H4 (cell line): ENCODE data around the gene COX5B. TPM values are rescaled to one million over a fixed set of nuclear protein-coding genes. Genes with fewer than 3 reads are reported as not detected.
"Not testable (repeated sequence)": the region's sequence is repeated elsewhere in the genome, so short reads cannot be mapped to it uniquely, and the experiment has no call there.

Experiments
- DNase-seq: peaks from one replicate; pipeline ENCODE4 v3.0.0-alpha.2; 2015; ENCODE audit warnings: low spot score
- total RNA-seq: library from RNA; depleted of rRNA; stranded (reverse); fragments of >200 nt; shearing (Covaris generic); gene quantifications from 2 replicates; pipeline ENCODE4 v1.2.3, GENCODE V29; 2014; rRNA removed

COX5B gene
- total RNA-seq, 1 experiment from 2014 or later, result 385 TPM

DNA sequence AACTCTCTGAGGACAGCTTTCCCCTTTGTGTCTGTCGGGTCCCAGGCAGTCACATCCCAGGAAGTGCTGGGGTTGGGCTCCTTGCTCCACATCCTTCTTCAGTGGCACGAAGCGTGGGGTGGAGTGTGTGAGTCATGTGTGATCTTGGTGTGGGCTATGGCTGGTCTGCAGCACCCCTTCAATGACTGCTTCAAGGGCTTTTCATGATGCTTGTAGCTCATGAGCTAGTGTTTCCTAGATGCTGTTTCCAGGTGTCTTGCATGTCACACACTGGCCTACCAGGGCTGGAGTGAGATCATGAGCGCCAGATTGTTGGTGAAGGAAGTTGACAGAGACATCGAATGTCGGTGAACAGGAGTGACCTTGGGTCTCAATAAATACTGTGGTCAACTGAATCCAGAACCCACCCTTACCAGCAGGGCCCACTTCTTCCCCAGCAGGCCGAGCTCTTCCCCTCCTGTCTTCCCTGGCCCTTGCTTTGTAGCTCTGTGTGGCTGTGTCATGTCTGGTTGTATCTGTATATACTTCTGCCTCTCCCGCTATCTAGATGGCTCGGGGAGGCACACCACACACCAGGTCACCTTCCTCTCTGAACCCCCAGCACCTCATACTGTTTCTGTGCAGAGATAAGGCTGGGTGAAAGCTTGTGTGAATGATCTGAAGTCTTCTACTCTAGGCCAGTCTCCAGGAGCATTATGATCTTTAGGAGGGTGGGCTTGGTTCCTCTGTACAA is 27.5 kb downstream of the COX5B start:
- no peak for DNase-seq

DNA sequence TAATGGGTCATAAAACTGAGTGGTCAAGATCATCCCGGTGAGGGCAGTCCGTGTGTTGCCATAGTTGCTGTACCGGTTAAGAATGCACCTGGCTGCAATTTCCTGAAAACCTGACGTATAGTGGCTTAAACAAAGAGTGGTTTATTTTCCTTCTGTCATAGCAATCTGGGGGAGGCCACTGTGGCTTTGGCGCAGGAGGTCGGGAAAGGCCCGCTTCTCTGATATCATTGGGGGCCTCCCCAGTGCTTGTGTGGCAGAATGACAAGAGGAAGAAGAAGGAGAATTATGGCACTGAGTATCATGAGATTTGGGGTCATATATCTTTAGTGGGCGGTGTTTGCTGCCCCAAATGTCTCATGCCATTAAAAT is 28.0 kb downstream of the COX5B start:
- no peak for DNase-seq

DNA sequence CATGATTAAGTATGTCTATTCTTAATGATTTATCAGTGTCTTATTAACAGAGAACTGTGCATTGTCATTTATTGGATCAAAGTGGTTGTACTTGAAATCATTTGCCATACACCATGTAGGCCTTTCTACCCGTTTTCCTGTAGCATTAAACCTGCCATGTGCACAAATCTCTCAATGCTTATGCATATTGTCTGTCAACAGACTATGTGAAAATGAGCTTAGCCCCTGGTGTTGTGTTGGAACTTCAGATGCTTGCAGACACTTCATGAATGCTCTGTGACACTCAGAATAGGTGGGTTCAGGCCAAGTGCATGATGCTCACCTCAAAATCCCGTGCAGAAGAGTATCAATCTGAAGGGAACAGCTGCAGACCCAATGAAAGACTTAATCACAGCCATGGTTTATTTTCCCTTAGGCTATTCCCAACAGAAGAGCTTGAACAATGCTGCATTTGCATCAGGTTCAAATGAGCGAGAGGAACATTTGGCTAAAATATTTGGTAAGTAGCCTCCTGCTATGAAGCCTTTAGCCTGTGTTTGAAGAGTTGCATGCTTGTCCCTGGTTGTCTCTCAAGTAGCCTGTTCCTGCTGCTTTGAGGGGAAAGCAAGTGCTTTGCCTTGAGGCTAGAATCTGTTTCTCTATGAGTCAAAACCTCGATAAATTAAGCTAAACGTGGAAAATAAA is 29.7 kb downstream of the COX5B start:
- no peak for DNase-seq

DNA sequence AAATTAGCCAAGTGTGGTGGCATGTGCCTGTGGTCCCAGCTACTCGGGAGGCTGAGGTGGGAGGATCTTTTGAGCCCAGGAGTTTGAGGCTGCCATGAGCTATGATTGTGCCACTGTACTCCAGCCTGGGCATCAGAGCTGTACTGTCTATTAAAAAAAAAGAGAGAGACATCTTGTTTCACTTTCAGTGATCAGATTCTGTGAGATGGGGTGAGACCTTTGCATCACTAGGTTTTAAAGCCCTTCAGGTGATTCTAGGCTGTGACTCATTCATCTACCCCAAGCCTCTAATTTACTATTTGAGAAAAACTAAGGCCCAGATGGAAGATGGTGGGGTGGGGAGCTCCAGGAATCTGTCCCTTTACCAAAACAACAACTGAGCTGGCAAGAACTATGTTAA is 30.8 kb downstream of the COX5B start:
- no peak for DNase-seq

DNA sequence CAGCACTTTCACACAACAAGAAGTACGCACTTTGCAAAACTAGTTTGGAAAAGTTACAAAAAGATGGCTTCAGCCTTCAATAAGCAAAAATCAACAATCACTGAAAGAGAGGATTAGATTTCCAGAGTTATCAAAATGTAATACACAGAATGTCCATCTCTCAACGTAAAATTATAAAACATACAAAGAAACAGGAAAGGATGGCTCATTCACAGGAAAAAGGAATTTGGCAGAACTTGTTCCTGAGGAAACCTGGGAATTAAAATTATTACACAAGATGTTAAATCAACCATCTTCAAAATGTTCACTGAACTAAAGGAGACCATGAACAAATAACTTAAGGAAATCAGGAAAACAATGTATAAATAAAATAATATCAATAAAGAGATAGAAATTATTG is 31.6 kb downstream of the COX5B start:
- DNase-seq, result no peak

DNA sequence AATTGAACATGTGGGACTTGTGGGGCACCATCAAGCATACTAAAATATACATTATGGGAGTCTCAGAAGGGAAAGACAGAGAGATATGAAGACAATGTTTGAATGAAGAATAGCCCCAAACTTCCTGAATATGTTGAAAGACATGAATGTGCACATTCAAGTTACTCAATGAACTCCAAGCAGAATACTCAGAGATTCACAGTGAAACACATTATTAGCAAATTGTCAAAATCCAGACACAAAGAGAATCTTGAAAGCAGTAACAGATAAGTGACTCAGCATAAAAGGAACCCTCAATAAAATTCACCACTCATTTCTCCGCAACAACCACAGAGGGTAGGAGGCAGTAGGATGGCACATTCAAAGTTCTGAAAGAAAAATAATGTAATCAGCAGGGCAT is 32.4 kb downstream of the COX5B start:
- DNase-seq, result no peak

DNA sequence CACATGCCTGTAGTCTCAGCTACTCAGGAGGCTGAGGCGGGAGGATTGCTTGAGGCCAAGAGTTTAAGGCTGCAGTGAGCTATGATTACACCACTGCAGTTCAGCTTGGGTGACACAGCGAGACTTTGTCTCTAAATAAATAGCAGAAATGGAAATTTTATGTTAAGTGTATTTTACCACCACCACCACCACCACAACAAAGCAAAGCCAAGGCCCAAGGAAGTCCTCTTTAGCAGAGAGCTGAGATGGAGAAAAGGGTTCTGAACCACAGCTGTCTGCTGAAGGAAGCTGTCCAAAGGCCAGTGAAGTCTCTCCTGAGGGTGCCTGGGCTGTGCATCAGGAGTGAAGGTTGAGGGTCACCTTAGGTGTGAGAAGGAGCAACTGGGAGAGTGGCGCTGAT is 41.4 kb downstream of the COX5B start:
- DNase-seq, result not testable (repeated sequence)

DNA sequence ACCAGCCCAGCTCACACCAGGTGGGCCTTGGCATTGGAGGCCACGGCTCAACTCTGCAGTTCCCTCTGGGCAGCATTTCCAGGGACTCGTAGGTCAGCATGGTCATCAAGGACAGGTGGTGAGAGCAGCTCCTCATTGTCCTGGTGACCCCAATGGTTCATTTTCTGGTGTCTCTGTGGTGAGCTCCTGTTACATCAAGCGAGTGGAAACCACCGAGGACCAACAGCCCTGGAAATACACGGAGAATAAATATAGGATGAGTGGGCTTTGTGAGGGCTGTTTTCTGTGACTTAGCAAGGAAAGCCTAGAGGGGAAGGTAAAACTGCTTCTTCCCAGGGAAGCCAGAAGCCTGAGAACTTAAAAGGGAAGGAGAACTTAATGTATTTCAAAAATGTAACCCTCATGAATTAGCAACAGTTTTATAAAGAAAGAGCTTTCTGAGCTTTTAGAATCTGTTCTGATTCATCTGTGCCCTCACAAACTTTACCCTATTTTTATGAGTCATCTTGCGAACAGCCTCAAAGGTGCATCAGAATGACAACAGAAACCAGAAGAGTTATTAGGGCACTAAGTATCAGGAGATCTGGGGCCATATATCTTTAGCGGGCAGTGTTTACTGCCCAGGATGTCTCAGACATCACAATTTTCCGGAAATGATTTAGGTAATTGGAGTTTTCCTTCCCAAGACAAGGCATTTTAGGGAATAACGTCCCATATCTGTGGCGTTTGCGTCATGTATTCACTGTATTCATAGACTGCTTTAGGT is 42.4 kb downstream of the COX5B start:
- DNase-seq, result no peak

DNA sequence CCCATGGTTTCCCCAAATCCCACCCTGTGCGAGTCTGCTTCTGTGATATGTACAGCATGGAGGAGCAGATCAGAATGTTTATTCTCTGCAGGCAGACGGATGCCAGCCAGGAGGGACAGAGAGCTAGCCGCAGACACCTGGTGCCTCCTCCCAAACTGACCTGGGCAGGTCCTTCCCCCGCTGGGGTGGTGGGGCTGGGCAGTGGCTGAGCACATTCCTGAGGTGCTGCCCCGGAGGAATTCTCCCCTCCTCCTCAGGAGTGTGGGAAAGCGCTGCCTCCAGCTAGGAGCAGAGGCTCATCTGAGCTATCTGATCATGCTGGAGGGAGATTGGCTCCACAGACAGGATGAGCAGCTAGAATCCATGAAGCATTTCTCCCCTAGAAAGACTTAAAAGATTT is 45.3 kb downstream of the COX5B start:
- DNase-seq, result no peak

DNA sequence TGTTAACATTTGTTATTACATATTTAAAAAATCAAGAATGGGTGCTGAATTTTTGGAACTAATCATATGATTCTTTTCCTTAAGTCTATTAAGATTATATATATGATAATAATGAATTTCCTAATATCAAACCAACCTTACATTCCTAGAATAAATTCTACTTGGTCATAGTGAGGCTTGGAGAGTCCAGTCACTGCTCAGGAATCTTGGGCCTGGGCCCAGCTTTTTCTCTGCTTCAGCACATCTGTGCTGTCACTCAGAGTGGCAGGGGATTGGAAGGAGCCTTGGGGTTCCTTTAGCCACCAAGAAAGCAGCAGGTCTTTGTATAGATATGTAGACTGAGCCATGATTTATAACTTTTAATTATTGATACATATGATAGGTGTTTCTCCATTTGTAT is 47.6 kb downstream of the COX5B start:
- no peak for DNase-seq

DNA sequence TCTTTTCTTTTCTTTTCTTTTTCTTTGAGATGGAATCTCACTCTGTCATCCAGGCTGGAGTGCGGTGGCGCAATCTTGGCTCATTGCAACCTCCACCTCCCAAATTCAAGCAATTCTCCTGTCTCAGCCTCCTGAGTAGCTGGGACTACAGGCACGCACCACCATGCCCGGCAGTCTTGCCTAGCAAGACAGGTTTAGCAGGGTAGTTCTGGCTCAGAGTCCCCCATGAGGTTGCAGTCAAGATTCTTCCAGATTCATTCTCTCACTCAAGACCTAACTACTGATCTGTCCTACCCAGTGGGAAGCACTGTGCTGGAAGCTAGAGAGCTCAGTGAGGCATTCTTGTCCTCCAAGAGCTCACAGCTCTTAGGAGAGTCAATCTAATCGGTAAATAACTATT is 49.9 kb downstream of the COX5B start:
- no peak for DNase-seq

DNA sequence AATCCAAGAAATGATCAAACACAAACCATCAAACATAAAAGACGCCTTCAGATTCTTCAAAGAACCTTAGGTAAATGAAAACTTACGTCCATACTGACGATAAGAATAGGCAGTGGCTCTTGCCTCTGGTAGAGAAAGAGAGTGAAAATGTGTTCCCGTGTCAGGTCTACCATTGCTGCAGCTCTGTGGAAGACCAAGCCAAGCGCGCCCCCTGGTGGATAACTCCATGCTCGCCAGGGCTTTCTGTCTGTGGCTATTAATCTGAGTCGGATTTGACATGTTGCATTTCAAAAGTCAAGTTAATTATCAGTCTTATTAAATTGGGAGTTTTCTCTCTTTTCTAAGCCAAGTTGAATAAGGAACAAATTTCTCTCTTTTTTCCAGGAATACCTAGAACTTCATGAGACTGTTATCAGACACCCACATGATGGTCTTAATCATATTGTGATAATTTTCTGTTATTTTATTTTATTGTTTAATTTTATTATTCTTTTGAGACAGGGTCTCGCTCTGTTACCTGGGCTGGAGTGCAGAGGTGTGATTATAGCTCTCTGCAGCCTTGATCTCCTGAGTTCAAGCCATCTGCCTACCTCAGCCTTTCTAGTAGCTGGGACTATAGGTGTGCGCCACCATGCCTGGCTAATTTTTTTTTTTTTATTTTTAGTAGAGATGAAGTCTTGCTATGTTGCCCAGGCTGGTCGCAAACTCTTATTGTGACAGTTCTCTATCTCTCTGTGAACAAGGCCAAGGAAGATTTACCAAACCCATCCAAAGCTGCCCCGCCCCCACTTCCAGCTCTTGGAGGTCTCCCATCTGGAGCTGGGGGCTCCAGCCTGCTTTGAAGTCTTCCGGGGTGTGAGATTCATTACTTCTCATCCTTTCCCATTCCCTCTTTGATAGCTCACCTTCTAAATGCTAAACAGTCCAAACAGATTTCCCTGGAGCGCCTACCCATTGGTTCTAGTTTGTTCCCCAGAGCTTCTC is 51.7 kb downstream of the COX5B start:
- peak; percentile 63 for DNase-seq

Other genes with a start within 250 kb of the COX5B start
- 2.4 and 3.9 TPM in 2 replicates for gene ANKRD36B, start 56.2 kb upstream of the COX5B start, total RNA-seq
- 31.0 and 31.4 TPM in 2 replicates for gene ACTR1B, start 18.0 kb downstream of the COX5B start, total RNA-seq
- gene C2orf92, start 23.7 kb downstream of the COX5B start, total RNA-seq, result 0.84 and 1.6 TPM in 2 replicates
- gene ZAP70, start 67.5 kb downstream of the COX5B start, total RNA-seq, result not detected in 2 replicates